Lung microvascular endothelial cell (primary cell): ENCODE data around the gene VEGFB. TPM values are rescaled to one million over a fixed set of nuclear protein-coding genes. Genes with fewer than 3 reads are reported as not detected.

ENCODE experiments used
- DNase-seq, 2 donors: peaks; one replicate each; pipeline versions ENCODE4 v3.0.0 to v3.0.0-alpha.2; 2010; ENCODE audit warnings: low read depth in 2 of 2
- total RNA-seq: library from RNA; depleted of rRNA; stranded (reverse); fragments of >200 nt; gene quantifications from 2 replicates; pipeline ENCODE4 v1.2.1, GENCODE V29; 2014

The VEGFB gene
- total RNA-seq, 1 donor from 2014 or later, result 22.4 TPM

- DNase-seq, result no peak
Observed at GRCh38 chr11:64276653-64277431, 42.5 kb downstream of the VEGFB start.

GRCh38 chr11:64278576-64279190 is 44.3 kb downstream of the VEGFB start:
- no peak for DNase-seq

GRCh38 chr11:64281957-64282770 is 47.8 kb downstream of the VEGFB start:
- DNase-seq, result no peak

GRCh38 chr11:64283092-64283491 is 48.7 kb downstream of the VEGFB start:
- no peak for DNase-seq

- peak; percentile 91 for DNase-seq
Observed at GRCh38 chr11:64284048-64284961, 49.9 kb downstream of the VEGFB start, which contains the start of gene BAD. Gene BAD (minus strand): TSS chr11:64284665. CDS start chr11:64284368, 297 bp downstream.

- DNase-seq, result peak; percentile 79 to 81
Observed at GRCh38 chr11:64284962-64285884, 50.8 kb downstream of the VEGFB start, which contains the start of gene GPR137. Gene GPR137 (plus strand): TSS chr11:64285848. CDS start chr11:64286525, 677 bp downstream.

GRCh38 chr11:64285885-64286800 is 51.8 kb downstream of the VEGFB start:
- peak in 1 of 2 donors; percentile 31 for DNase-seq

- DNase-seq, result no peak
Observed at GRCh38 chr11:64286801-64287159, 52.4 kb downstream of the VEGFB start.

GRCh38 chr11:64287676-64288352 is 53.4 kb downstream of the VEGFB start:
- no peak for DNase-seq

- no peak for DNase-seq
Observed at GRCh38 chr11:64288353-64288750, 54.0 kb downstream of the VEGFB start.

Other genes with a start within 250 kb of the VEGFB start
- 46.2 and 51.6 TPM in 2 replicates for gene OTUB1, start 248.1 kb upstream of the VEGFB start, total RNA-seq
- gene FLRT1, start 198.7 kb upstream of the VEGFB start, total RNA-seq, result not detected in 2 replicates
- gene MACROD1, start 68.5 kb upstream of the VEGFB start, total RNA-seq, result 21.6 and 31.5 TPM in 2 replicates
- gene STIP1, start 48.4 kb upstream of the VEGFB start, total RNA-seq, result 93.5 and 111 TPM in 2 replicates
- gene FERMT3, start 27.9 kb upstream of the VEGFB start, total RNA-seq, result 4.4 and 9.6 TPM in 2 replicates
- gene TRPT1, start 8.4 kb upstream of the VEGFB start, total RNA-seq, result 25.3 and 33.1 TPM in 2 replicates
- gene NUDT22, start 8.3 kb upstream of the VEGFB start, total RNA-seq, result 26.2 and 37.3 TPM in 2 replicates
- 11.3 and 19.0 TPM in 2 replicates for gene DNAJC4, start 4.0 kb upstream of the VEGFB start, total RNA-seq
- 39.2 and 75.4 TPM in 2 replicates for gene FKBP2, start 6.5 kb downstream of the VEGFB start, total RNA-seq
- gene PPP1R14B, start 12.4 kb downstream of the VEGFB start, total RNA-seq, result 153 and 159 TPM in 2 replicates
- gene PLCB3, start 16.9 kb downstream of the VEGFB start, total RNA-seq, result 14.3 and 14.4 TPM in 2 replicates
- 54.3 and 65.9 TPM in 2 replicates for gene BAD, start 50.1 kb downstream of the VEGFB start, total RNA-seq
- gene GPR137, start 51.3 kb downstream of the VEGFB start, total RNA-seq, result 5.2 and 9.7 TPM in 2 replicates
- not detected in 2 replicates for gene KCNK4, start 56.7 kb downstream of the VEGFB start, total RNA-seq
- 0.22 TPM in 1 of 2 replicates, not detected in the other for gene CATSPERZ, start 65.8 kb downstream of the VEGFB start, total RNA-seq
- gene ESRRA, start 70.9 kb downstream of the VEGFB start, total RNA-seq, result 33.8 and 53.6 TPM in 2 replicates
- gene TRMT112, start 83.0 kb downstream of the VEGFB start, total RNA-seq, result 189 and 190 TPM in 2 replicates
- 217 and 266 TPM in 2 replicates for gene PRDX5, start 83.5 kb downstream of the VEGFB start, total RNA-seq
- 0.79 and 1.7 TPM in 2 replicates for gene CCDC88B, start 105.6 kb downstream of the VEGFB start, total RNA-seq
- 21.4 and 24.8 TPM in 2 replicates for gene RPS6KA4, start 124.6 kb downstream of the VEGFB start, total RNA-seq